ENCODE measurements around the gene PCLO.
"Not testable (repeated sequence)": the region's sequence is repeated elsewhere in the genome, so short reads cannot be mapped to it uniquely, and the experiment has no call there.

PCLO gene

DNA sequence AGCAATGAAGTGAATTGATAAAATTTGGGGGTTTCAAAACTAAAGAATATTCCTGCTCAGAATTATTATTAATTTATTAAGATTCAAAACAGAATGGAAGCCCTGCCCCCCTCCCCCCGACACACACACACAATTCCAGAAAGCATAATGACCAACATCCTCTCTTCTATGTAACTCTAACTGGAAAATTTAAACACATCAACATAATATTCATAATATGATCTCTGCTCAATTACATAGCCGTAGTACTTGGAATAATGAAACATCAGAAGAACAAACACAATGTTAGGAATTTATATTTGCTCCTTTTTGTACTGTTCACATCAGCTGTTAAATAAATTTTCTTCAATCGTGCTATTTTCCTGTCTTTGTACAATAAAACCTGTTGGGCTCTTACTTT is 20.8 kb downstream of the PCLO start:
- DNase-seq (ENCODE audit: low read depth in 2 of 2): no peak

DNA sequence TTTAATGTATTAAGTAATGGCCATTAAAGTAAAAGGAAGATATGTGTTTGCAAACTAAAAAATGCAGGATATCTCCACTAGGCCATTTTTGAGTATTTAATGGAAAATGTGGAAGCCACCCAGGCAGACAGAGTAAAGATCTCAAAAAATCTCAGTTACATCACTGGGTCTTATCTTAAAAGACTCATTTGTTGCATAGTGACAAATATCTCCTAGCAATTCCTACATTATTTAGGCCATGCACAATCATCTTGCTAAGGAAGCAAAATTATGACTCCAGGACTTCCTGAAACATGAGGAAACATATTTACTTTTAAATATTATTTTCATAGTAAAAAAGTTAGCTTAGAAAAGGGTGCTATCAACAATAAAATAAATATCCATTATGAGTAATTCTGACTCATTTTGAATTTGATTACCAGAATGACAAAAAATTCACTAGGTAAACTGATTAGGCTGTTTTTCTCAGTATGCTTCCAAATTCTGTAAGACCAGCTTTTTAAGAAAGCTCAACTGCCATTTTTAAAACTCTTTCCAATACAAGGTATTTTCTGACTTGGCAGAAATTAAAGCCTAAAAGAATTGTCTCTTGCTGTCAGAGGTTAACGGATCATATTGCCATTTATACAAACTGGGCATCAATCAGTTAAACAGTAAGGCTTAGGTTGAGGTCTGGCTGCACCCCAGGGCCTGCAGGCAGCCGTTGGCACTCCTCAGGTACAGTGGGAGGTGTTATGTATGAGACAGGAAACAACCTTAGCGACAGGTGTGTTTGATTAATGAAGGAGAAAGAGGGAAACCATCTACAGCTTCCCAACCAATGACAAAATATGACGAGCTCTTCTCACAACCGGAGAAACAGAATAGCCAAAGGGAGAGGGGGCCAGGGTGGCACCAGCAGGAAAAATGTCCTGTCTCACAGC is 31.8 kb downstream of the PCLO start:
- DNase-seq (ENCODE audit: low read depth in 2 of 2): no peak

DNA sequence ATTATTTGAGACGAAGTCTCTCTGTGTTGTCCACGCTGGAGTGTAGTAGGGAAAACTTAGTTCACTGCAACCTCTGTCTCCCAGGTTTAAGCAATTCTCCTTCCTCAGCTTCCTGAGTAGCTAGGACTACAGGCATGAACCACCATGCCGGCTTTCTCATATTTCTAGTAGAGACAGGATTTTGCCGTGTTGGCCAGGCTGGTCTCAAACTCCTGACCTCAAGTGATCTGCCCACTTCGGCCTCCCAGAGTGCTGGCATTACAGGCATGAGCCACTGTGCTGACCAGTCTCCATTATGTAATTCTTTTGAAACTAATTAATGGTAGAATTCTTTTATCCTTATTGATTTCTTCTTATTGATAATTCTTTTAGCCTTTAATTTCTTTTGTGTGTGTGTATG is 32.5 kb downstream of the PCLO start:
- DNase-seq (ENCODE audit: low read depth in 2 of 2): no peak

DNA sequence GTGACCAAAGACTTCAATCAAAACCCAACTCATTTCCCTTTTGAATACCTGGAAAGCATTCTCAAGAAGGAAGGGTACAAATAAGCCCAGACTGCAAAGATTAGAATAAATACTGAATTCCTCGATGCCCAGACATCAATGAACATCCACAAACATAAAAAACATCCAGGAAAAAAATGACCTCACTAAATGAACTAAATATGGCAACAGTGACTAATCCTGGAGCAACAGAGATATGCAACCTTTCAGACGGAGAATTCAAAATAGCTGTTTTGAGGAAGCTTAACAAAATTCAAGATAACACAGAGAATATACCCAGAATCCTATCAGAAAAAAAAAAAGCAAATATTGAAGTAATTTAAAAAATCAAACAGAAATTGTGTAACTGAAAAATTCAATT is 43.2 kb downstream of the PCLO start:
- DNase-seq (ENCODE audit: low read depth in 2 of 2): no peak

- DNase-seq (ENCODE audit: low read depth in 2 of 2): no peak
Observed at GRCh38 chr7:83119026-83119382, 43.7 kb downstream of the PCLO start.

GRCh38 chr7:83118347-83119025 is 44.2 kb downstream of the PCLO start:
- DNase-seq (ENCODE audit: low read depth in 2 of 2): no peak

DNA sequence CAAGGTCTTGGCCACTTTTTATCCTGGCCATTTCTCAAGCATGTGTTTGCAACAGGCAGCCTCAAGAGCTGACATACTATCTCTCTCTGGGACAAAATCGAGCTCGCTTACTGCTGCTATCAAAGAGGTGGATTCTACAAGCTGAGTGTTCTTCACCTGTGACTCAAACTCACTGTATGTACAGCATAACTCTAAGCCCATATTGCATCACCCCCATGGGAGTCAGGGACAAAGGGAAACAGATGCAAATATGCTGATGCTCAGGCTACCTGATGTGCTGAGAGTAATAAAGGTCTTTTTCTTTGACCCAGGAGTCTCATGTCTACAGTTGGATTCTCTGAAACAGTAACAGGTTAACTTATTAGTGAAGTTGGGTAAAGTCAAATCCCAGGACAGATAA is 45.2 kb downstream of the PCLO start:
- DNase-seq (ENCODE audit: low read depth in 2 of 2): no peak

- DNase-seq (ENCODE audit: low read depth in 2 of 2): no peak
Observed at GRCh38 chr7:83111391-83111790, 51.3 kb downstream of the PCLO start.

GRCh38 chr7:83109352-83109751 is 53.3 kb downstream of the PCLO start:
- DNase-seq (ENCODE audit: low read depth in 2 of 2): no peak

GRCh38 chr7:83105948-83106347 is 56.7 kb downstream of the PCLO start:
- no peak for DNase-seq (ENCODE audit: low read depth in 2 of 2)

GRCh38 chr7:83105063-83105462 is 57.6 kb downstream of the PCLO start:
- no peak for DNase-seq (ENCODE audit: low read depth in 2 of 2)

DNA sequence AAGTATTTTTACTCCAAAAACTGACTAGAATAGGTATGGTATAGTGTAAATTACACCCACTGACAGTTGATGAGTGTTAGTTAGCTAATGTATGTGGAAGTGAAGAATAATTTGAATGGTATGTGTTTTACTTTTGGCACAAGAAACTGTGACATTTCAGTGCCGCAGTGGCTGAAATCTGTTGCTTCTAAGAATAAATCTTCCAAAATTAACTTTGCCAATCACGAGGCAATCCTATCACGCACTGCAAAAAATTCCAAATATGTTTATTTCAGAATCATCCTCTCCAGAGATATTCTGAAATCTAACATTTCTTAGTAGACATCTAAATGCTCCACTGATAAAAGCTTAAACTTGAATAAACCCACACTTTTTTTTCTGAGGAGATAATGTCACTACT is 61.2 kb downstream of the PCLO start:
- no peak for DNase-seq (ENCODE audit: low read depth in 2 of 2)

- no peak for DNase-seq (ENCODE audit: low read depth in 2 of 2)
Observed at GRCh38 chr7:83096065-83096580, 66.6 kb downstream of the PCLO start.

DNA sequence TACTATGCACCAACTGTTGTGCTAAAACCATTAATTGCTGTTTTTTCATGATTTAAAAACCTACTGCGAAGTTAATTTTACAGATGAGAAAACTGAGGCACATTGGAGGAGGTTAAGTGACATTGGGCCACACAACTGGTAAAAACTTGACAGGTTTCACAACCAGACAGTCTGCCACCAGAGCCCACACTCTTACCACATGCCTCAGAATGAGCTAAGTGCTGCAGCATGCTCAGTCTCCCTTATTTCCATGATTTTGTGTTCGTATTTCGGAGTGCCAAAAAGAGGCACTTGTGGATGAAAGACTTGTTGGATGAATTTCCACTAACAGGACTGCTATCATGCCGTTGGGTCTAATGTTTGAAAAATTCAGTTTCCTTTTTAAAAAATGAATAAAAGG is 77.4 kb downstream of the PCLO start:
- DNase-seq (ENCODE audit: low read depth in 2 of 2): no peak

DNA sequence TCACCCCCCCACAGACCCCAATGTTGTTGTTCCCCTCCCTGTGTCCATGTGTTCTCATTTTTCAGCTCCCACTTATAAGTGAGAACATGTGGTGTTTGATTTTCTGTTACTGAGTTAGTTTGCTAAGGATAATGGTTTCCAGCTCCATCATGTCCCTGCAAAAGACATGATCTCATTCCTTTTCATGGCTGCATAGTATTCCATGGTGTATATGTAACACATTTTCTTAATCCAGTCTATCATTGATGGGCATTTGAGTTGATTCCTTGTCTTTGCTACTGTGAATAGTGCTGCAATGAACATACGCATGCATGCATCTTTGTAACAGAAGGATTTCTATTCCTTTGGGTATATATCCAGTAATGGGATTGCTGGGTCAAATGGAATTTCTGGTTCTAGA is 82.8 kb downstream of the PCLO start:
- DNase-seq (ENCODE audit: low read depth in 2 of 2): not testable (repeated sequence)

DNA sequence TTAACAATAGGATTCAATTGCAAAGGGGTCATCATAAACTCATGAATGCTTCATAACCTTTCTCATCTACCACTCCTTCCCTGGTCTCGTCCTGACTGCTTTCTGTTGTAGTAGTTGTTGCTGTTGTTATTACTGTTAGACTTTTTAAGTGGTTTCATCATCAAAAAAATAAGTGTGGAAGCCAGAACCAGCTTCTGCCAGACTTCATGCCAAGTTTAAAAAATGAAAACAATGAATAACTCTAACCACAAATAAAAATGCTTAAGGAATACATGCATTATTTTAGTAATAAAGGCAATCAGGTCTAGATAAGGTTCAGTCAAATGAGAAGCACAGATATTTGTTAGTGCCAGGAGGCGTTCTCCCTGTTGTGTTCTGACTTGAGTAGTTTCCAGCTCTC is 85.4 kb downstream of the PCLO start:
- DNase-seq (ENCODE audit: low read depth in 2 of 2): no peak

GRCh38 chr7:83072576-83073517 is 89.8 kb downstream of the PCLO start:
- no peak for DNase-seq (ENCODE audit: low read depth in 2 of 2)

DNA sequence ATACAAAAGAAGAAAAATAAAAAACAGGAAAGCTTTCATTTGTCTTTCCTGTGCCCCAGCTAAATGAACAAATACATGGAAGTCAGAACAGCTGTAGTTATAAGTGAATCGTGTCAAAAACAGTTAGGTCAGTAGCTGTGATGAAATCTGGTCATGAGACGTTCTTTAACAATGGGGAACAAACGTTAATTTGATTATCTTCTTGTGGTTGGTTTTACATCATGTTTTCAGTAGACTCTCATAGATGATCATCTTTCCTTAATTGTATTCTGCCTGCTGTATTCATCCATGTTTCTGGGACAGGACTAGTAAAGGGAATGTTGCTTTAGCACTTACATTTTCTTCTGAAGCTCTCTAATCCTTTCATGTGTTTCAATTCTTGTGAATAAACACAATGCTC is 97.0 kb downstream of the PCLO start:
- no peak for DNase-seq (ENCODE audit: low read depth in 2 of 2)

- no peak for DNase-seq (ENCODE audit: low read depth in 2 of 2)
Observed at GRCh38 chr7:83060218-83060617, 102.5 kb downstream of the PCLO start.

GRCh38 chr7:83058667-83059066 is 104.0 kb downstream of the PCLO start:
- DNase-seq (ENCODE audit: low read depth in 2 of 2): no peak

GRCh38 chr7:83055197-83055596 is 107.5 kb downstream of the PCLO start:
- no peak for DNase-seq (ENCODE audit: low read depth in 2 of 2)

- no peak for DNase-seq (ENCODE audit: low read depth in 2 of 2)
Observed at GRCh38 chr7:83054472-83054871, 108.2 kb downstream of the PCLO start.

Data from fibroblast of skin of left quadriceps (primary cell).